Calu3 (cell line): ENCODE results near the gene YIF1A. TPM values are rescaled to one million over a fixed set of nuclear protein-coding genes. Genes with fewer than 3 reads are reported as not detected.

Source experiments
- BruUV-seq: library from RNA; stranded (reverse); fragments of 400-500 nt; replicated peaks from 2 replicates; lab custom pipeline; 2021; lab: Mats Ljungman, UMichigan
- CTCF ChIA-PET: fragments of 300-600 bp; sonication (Branson Sonifier 250); formaldehyde crosslinking; loops from one replicate; lab custom pipeline; 2022; ENCODE audit warnings: antibody characterized with exemption; lab: Charles Lee
- DNase-seq: peaks from one replicate; pipeline ENCODE4 v3.0.0; 2022
- H3K27ac Mint-ChIP-seq: one replicate; pipeline ENCODE4 v1.8.0; 2022; ENCODE audit warnings: mixed read lengths; ENCODE audit not compliant: unreplicated experiment
- H3K27me3 Mint-ChIP-seq: one replicate; pipeline ENCODE4 v1.8.0; 2022; ENCODE audit warnings: mixed read lengths; ENCODE audit not compliant: unreplicated experiment
- H3K36me3 Mint-ChIP-seq: one replicate; pipeline ENCODE4 v1.8.0; 2022; ENCODE audit warnings: mild to moderate bottlenecking, moderate library complexity, mixed read lengths; ENCODE audit not compliant: insufficient read depth, unreplicated experiment
- H3K4me1 Mint-ChIP-seq: one replicate; pipeline ENCODE4 v1.8.0; 2022; ENCODE audit warnings: mild to moderate bottlenecking, low read depth, mixed read lengths; ENCODE audit not compliant: unreplicated experiment
- H3K4me3 Mint-ChIP-seq: one replicate; pipeline ENCODE4 v1.8.0; 2022; ENCODE audit warnings: mild to moderate bottlenecking, low read depth, moderate library complexity, mixed read lengths; ENCODE audit not compliant: unreplicated experiment
- H3K9me3 Mint-ChIP-seq: one replicate; pipeline ENCODE4 v1.8.0; 2022; ENCODE audit warnings: low read depth, mixed read lengths; ENCODE audit not compliant: unreplicated experiment
- CTCF ChIP-seq: fragments of 200-600 bp; IDR thresholded peaks from one replicate; pipeline ENCODE4 v1.8.0; 2022; ENCODE audit warnings: antibody characterized with exemption; ENCODE audit not compliant: unreplicated experiment
- intact Hi-C: fragments of 100-400 bp; cut with micrococcal nuclease; formaldehyde crosslinking; loops from one replicate; pipeline ENCODE4 v1.10.0; 2022; ENCODE audit not compliant: unreplicated experiment
- total RNA-seq: library from RNA; stranded (reverse); gene quantifications from 2 replicates; pipeline ENCODE4 v1.2.3, GENCODE V29; 2022

Gene YIF1A
- total RNA-seq, 1 experiment from 2014 or later: 98.8 TPM

GRCh38 chr11:66310324-66310723, 21.4 kb upstream of the YIF1A start:
- CTCF ChIA-PET: interaction anchor here (0.6 kb wide), 1 partner anchor 80 kb away, joined by 3 read pairs; no protein-coding TSS in a partner anchor
- no TSS peak for BruUV-seq
- H3K27ac Mint-ChIP-seq: no peak overlapping the region
- H3K4me3 Mint-ChIP-seq: no peak overlapping the region
- TF ChIP-seq CTCF: no peak
- no peaks in the 10 kb centered on the region for H3K9me3 Mint-ChIP-seq
- peaks cover 41% of the 10 kb centered on the region for H3K27me3 Mint-ChIP-seq
- H3K4me1 Mint-ChIP-seq: peaks cover 9% of the 10 kb centered on the region
- intact Hi-C loops: loop anchor here (2.0 kb wide), 1 partner anchor 78 kb away; no protein-coding TSS in a partner anchor
- peaks cover 24% of the 10 kb centered on the region for H3K36me3 Mint-ChIP-seq
- no peak for DNase-seq

- Mint-ChIP-seq H3K4me1 (peaks cover 9% of the 10 kb centered on the region), H3K4me3 (no peak overlapping the region), H3K27ac (no peak overlapping the region), H3K27me3 (peaks cover 32% of the 10 kb centered on the region), H3K36me3 (peaks cover 19% of the 10 kb centered on the region), H3K9me3 (no peaks in the 10 kb centered on the region)
- no peak for TF ChIP-seq CTCF
- CTCF ChIA-PET: no interaction called here
- intact Hi-C loops: no loop called here
- no TSS peak for BruUV-seq
- DNase-seq: no peak
Observed at GRCh38 chr11:66309475-66309874, 20.5 kb upstream of the YIF1A start.

- no peaks in the 10 kb centered on the region for H3K36me3 Mint-ChIP-seq
- no peaks in the 10 kb centered on the region for H3K9me3 Mint-ChIP-seq
- DNase-seq: no peak
- H3K4me1 Mint-ChIP-seq: no peaks in the 10 kb centered on the region
- CTCF ChIA-PET: interaction anchor here (1.5 kb wide), 1 partner anchor 10 kb away, joined by 5 read pairs; no protein-coding TSS in a partner anchor
- BruUV-seq: no TSS peak
- intact Hi-C loops: no loop called here
- peaks cover 10% of the 10 kb centered on the region for H3K27me3 Mint-ChIP-seq
- TF ChIP-seq CTCF: no peak
- H3K4me3 Mint-ChIP-seq: no peak overlapping the region
- no peak overlapping the region for H3K27ac Mint-ChIP-seq
Observed at GRCh38 chr11:66302656-66303055, 13.7 kb upstream of the YIF1A start.

DNA sequence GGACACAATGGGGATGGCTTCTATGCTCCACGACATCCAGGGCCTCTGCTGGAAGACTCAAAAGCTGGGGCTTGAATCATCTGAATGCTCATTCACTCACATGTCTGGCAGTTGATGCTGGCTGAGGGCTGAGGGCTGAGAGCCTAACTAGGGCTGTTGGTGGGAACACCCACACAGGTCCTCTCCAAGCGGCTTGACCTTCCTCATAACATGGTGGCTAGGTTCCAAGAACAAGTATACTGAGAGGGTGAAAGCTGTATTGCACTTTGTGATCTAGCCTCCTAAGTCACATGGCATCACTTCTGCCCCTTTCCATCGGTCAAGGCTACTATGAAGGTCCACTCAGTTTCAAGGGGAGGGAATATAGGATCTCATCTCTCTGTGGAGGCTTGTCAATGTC, 10.2 kb upstream of the YIF1A start:
- intact Hi-C loops: no loop called here
- peaks cover 23% of the 10 kb centered on the region for H3K27me3 Mint-ChIP-seq
- no peak for TF ChIP-seq CTCF
- H3K4me1 Mint-ChIP-seq: no peaks in the 10 kb centered on the region
- CTCF ChIA-PET: interaction anchor here (0.6 kb wide), 1 partner anchor 31 kb away, joined by 9 read pairs; no protein-coding TSS in a partner anchor
- no peak overlapping the region for H3K27ac Mint-ChIP-seq
- H3K9me3 Mint-ChIP-seq: no peaks in the 10 kb centered on the region
- no peak for DNase-seq
- no peak overlapping the region for H3K4me3 Mint-ChIP-seq
- no peaks in the 10 kb centered on the region for H3K36me3 Mint-ChIP-seq
- no TSS peak for BruUV-seq
